Ascending aorta (tissue), 2 donors: Measurements from ENCODE around the gene P4HA2. TPM values are rescaled to one million over a fixed set of nuclear protein-coding genes. Genes with fewer than 3 reads are reported as not detected.

Experiments used
- DNase-seq, 2 donors: peaks; one replicate each; pipeline ENCODE4 v3.0.0-alpha.2; 2019; ENCODE audit warnings: low spot score in 2 of 2
- H3K27ac ChIP-seq, 2 donors: fragments of 200-600 bp; sonication (generic); one replicate each; pipeline ENCODE4 v1.5.1; 2016 to 2017; ENCODE audit warnings: mild to moderate bottlenecking in 1 of 2
- H3K27me3 ChIP-seq: fragments of 200-600 bp; sonication (generic); one replicate; pipeline ENCODE4 v1.5.1; 2017
- H3K36me3 ChIP-seq, 2 donors: fragments of 200-600 bp; sonication (generic); one replicate each; pipeline ENCODE4 v1.5.1; 2016
- H3K4me1 ChIP-seq, 2 donors: fragments of 200-600 bp; sonication (generic); one replicate each; pipeline ENCODE4 v1.5.1; 2016 to 2017; ENCODE audit warnings: mild to moderate bottlenecking in 1 of 2
- H3K4me3 ChIP-seq, 2 donors: fragments of 200-600 bp; sonication (generic); one replicate each; pipeline ENCODE4 v1.5.1; 2016 to 2017; ENCODE audit warnings: mild to moderate bottlenecking in 1 of 2
- H3K9me3 ChIP-seq, 2 donors: fragments of 200-600 bp; sonication (generic); one replicate each; pipeline ENCODE4 v1.5.1; 2016
- intact Hi-C: fragments of 100-400 bp; cut with DNase I; formaldehyde crosslinking; loops from one replicate; pipeline ENCODE4 v1.15.1; 2023
- total RNA-seq: library from RNA; depleted of rRNA; stranded (reverse); fragments of >200 nt; gene quantifications from one replicate; pipeline ENCODE4 v1.1.0, GENCODE V29; 2016
- TF ChIP-seq, protein P1 (sequence below), 3 experiments: fragments of 200-600 bp in 2 of 3; fragments of 450-650 bp in 1 of 3; sonication (generic) in 2 of 3; IDR thresholded peaks; one replicate each; pipeline ENCODE4 v1.5.1; 2016 to 2019; ENCODE audit warnings: antibody characterized with exemption in 3 of 3, mild to moderate bottlenecking in 1 of 3, moderate library complexity in 1 of 3

The P4HA2 gene
- total RNA-seq, 1 donor from 2014 or later = 22.6 TPM

DNA sequence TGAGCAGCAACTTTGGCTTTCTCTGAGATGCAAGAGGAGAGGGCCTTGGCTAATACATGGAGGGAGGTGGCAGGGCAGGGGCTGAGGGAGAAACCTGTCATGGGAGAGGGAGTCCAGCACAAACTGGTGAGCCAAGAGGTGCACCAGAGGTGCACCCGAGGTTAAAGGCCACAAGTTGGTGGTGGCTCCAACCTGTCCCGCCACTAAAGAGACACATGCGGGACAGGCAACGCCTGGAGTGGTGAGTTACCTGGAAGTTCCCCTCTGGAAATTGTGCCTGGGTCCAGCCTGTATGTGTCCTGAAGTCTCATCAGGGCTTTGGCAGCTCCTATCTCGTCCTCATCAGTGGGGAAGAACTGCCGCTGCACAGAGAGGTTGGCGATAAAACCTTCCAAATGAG lies 14.0 kb downstream of the P4HA2 start:
- H3K27ac ChIP-seq = peak overlapping the region in 1 of 2 donors; percentile 96
- intact Hi-C loops = no loop called here

GRCh38 chr5:132211787-132212186 lies 15.9 kb downstream of the P4HA2 start:
- Histone ChIP-seq H3K36me3 (peaks cover 59 to 64% of the 10 kb centered on the region in 2 donors), H3K4me1 (peaks cover 6 to 9% of the 10 kb centered on the region in 2 donors), H3K4me3 (no peak overlapping the region), H3K27me3 (no peaks in the 10 kb centered on the region), H3K27ac (no peak overlapping the region), H3K9me3 (no peaks in the 10 kb centered on the region)
- intact Hi-C loops = no loop called here
- DNase-seq = no peak
- TF ChIP-seq, protein P1, sequence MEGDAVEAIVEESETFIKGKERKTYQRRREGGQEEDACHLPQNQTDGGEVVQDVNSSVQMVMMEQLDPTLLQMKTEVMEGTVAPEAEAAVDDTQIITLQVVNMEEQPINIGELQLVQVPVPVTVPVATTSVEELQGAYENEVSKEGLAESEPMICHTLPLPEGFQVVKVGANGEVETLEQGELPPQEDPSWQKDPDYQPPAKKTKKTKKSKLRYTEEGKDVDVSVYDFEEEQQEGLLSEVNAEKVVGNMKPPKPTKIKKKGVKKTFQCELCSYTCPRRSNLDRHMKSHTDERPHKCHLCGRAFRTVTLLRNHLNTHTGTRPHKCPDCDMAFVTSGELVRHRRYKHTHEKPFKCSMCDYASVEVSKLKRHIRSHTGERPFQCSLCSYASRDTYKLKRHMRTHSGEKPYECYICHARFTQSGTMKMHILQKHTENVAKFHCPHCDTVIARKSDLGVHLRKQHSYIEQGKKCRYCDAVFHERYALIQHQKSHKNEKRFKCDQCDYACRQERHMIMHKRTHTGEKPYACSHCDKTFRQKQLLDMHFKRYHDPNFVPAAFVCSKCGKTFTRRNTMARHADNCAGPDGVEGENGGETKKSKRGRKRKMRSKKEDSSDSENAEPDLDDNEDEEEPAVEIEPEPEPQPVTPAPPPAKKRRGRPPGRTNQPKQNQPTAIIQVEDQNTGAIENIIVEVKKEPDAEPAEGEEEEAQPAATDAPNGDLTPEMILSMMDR (IDR thresholded peaks at IDR 0.05) = no peak

More for the DNA sequence above, 14.0 kb downstream of the P4HA2 start:
- H3K36me3 ChIP-seq = peaks cover 50 to 67% of the 10 kb centered on the region in 2 donors
- TF ChIP-seq, protein P1 (IDR thresholded peaks at IDR 0.05) = no peak
- no peaks in the 10 kb centered on the region for H3K27me3 ChIP-seq
- H3K4me3 ChIP-seq = no peak overlapping the region
- peaks cover 6 to 8% of the 10 kb centered on the region in 2 donors for H3K4me1 ChIP-seq
- DNase-seq = no peak
- no peaks in the 10 kb centered on the region for H3K9me3 ChIP-seq

DNA sequence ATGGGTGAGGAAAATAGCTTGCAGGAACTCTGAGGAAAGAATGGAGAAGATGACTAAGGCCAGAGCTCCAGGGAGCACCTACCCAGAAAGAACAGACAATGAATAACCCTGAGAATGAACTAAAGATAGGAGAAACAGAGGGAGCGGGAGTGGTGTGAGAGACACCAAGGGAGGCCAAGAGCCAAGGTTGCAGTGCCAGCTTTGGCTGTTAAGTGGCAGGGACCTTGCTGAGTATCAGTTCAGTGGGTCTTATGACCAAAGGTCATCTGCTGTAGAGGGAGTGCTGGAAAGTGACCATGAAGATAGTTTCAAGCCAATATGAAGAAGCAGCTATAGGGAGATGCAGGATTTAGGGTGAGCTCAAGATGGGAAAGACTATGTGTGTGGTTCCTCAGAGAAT lies 16.7 kb downstream of the P4HA2 start:
- DNase-seq = no peak
- TF ChIP-seq, protein P1 (IDR thresholded peaks at IDR 0.05) = no peak
- intact Hi-C loops = no loop called here
- no peaks in the 10 kb centered on the region for H3K9me3 ChIP-seq
- no peak overlapping the region for H3K27ac ChIP-seq
- H3K4me1 ChIP-seq = peaks cover 6 to 17% of the 10 kb centered on the region in 2 donors
- no peaks in the 10 kb centered on the region for H3K27me3 ChIP-seq
- H3K36me3 ChIP-seq = peaks cover 59 to 64% of the 10 kb centered on the region in 2 donors
- H3K4me3 ChIP-seq = no peak overlapping the region

- DNase-seq = peak in 1 of 2 donors; percentile 42
Observed at GRCh38 chr5:132209901-132210545, 17.6 kb downstream of the P4HA2 start.

DNA sequence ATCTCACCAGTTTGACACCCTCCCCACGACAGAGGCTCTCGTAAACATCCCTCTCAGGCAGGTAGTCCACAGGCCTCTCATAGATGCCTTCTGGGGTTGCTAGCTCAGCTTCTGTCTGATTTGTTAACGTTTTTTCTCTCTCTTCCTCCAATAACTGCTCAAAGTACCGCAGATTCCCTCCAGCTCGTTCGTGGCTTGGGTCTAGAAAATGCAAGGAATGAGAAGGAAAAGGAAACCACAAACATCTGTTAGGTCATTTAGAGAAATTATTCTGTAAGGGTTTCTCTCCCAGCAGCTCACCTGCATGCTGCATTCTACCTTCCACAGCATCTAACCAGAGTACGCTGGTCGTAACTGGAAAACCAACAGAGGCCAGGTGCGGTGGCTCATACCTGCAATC lies 18.5 kb downstream of the P4HA2 start:
- Histone ChIP-seq H3K27me3 (no peaks in the 10 kb centered on the region), H3K9me3 (no peaks in the 10 kb centered on the region), H3K4me1 (peaks cover 0 to 10% of the 10 kb centered on the region in 2 donors), H3K4me3 (no peak overlapping the region), H3K27ac (no peak overlapping the region), H3K36me3 (peaks cover 53 to 70% of the 10 kb centered on the region in 2 donors)
- TF ChIP-seq, protein P1 (IDR thresholded peaks at IDR 0.05) = no peak
- peak in 1 of 2 donors; percentile 13 for DNase-seq
- intact Hi-C loops = loop anchor here (2.0 kb wide), 1 partner anchor 18 kb away; no protein-coding TSS in a partner anchor

More at GRCh38 chr5:132209901-132210545, 17.6 kb downstream of the P4HA2 start:
- TF ChIP-seq, protein P1 (IDR thresholded peaks at IDR 0.05) = no peak
- H3K4me3 ChIP-seq = no peak overlapping the region
- peaks cover 59 to 64% of the 10 kb centered on the region in 2 donors for H3K36me3 ChIP-seq
- no peak overlapping the region for H3K27ac ChIP-seq
- no peaks in the 10 kb centered on the region for H3K27me3 ChIP-seq
- intact Hi-C loops = loop anchor here (2.0 kb wide), 1 partner anchor 19 kb away; no protein-coding TSS in a partner anchor
- H3K9me3 ChIP-seq = no peaks in the 10 kb centered on the region
- H3K4me1 ChIP-seq = peaks cover 5 to 17% of the 10 kb centered on the region in 2 donors
